ENCODE measurements around the gene ZC3H8. TPM values are rescaled to one million over a fixed set of nuclear protein-coding genes. Genes with fewer than 3 reads are reported as not detected.

ZC3H8 gene
- total RNA-seq = 3.9 and 8.3 TPM in 2 replicates

DNA sequence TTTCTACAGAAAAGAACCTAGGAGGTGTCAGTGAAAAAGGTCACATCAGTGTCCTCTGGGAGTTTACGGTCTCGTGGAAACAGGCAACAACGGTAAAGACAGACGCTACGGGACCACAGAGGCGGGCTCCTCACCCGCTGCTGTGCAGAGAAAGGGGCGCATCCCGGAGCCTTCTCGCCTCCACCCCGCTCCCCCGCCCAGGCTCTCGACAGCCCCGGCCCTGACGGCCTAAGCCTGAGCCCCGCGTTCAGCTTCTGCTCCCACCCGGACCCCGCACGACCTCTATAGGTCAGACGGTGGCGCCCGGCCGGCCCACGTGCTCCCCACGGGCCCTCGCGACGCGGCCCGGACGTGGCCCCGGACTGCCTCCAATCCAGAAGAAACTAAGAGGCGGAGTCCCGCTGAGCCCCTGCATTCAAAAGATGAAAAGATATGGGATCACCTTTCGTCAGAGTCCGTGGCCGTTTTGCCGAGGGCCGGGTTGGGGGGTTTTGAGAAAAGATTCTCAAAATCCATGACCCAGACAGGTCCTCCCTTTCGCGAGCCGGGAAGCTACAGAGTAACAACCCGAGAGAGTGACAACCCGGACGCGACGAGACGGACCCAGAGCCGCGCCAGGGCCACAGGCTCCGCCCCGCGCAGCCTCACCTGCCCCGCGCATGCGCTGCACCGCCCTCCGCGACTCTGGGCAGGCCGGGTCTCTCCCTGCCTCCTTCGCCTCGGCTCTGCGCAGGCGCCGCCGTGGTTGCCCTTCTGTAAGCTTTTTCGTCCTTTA lies at the start of gene ZC3H8:
ZC3H8 (minus strand) TSS at position 577 of the 775 bp plus-strand sequence; CDS start at position 516, 61 bp downstream.

DNA sequence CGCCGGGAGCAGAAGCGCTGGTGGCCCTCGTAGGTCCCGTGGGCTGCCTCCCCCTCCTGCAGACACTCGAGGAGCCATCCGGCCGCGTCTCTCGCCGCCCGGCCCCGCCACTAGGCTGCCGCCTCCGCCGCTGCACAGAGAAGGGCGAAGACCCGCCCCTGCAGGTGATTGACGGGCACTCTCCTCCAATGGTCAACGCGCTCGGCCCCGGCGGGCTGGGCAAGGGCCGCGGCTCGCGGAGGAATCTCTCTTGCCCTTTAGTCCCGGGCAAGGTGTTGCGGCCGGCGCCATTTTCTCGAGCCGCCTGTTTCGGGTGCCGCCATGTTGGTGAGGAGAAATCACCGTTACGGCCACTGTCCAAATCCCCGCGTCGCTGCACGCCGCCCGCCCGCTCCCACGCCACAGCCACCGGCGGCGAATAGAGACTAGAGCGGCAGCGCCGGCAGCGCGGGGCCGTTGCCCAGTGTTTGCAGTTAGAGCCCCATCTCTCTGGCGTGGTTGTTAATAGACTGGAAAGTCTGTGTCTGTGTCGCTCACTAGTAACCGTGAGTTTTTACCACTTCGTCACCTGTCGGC lies 20.6 kb upstream of the ZC3H8 start, which contains the start of gene ZC3H6:
ZC3H6 (plus strand) TSS at position 287 of the 576 bp plus-strand sequence. CDS start 398 bp downstream, outside the sequence.

Other genes starting within 250 kb of the ZC3H8 start
- 33.5 and 34.4 TPM in 2 replicates for gene TMEM87B, start 199.8 kb downstream of the ZC3H8 start, total RNA-seq
- 0.65 and 1.3 TPM in 2 replicates for gene FBLN7, start 116.7 kb downstream of the ZC3H8 start, total RNA-seq
- gene ZC3H6, start 20.6 kb upstream of the ZC3H8 start, total RNA-seq = 4.9 and 5.2 TPM in 2 replicates
- 18.2 and 20.8 TPM in 2 replicates for gene RGPD8, start 178.6 kb upstream of the ZC3H8 start, total RNA-seq
- gene TTL, start 227.1 kb upstream of the ZC3H8 start, total RNA-seq = 30.4 and 42.7 TPM in 2 replicates

Measured in hair follicle dermal papilla cell (primary cell).